Natural killer cell (primary cell): ENCODE results near the gene DNAL1. TPM values are rescaled to one million over a fixed set of nuclear protein-coding genes. Genes with fewer than 3 reads are reported as not detected.

Experiments
- ATAC-seq, 3 donors: fragments of 150-1000 bp in 2 of 3; fragments of 200-7000 bp in 1 of 3; cut with Tn5 transposase; 1 replicate in 1 of 3; 2 replicates in 2 of 3; pipeline ENCODE4 v1.10.0; 2021; ENCODE audit warnings: mild to moderate bottlenecking in 2 of 3, moderate library complexity in 2 of 3
- DNase-seq, 2 donors: peaks; one replicate each; pipeline versions ENCODE4 v3.0.0 to v3.0.0-alpha.2; 2013 to 2021; ENCODE audit warnings: mixed read lengths in 1 of 2
- H3K27ac ChIP-seq: one replicate; pipeline ENCODE4 v1.5.1; 2013; ENCODE audit warnings: mild to moderate bottlenecking, low read length
- H3K27me3 ChIP-seq: one replicate; pipeline ENCODE4 v1.6.1; 2013; ENCODE audit warnings: low read length; ENCODE audit not compliant: control insufficient read depth, insufficient read depth
- H3K36me3 ChIP-seq: one replicate; pipeline ENCODE4 v1.6.1; 2013; ENCODE audit warnings: low read length; ENCODE audit not compliant: control insufficient read depth, insufficient read depth
- H3K4me1 ChIP-seq: one replicate; pipeline ENCODE4 v1.6.1; 2013; ENCODE audit warnings: low read length; ENCODE audit not compliant: control insufficient read depth, insufficient read depth
- H3K4me3 ChIP-seq: one replicate; pipeline ENCODE4 v1.5.1; 2013; ENCODE audit warnings: low read length
- H3K9me3 ChIP-seq: one replicate; pipeline ENCODE4 v1.6.1; 2013; ENCODE audit warnings: low read length; ENCODE audit not compliant: control insufficient read depth, insufficient read depth
- H3K27ac Mint-ChIP-seq, 2 donors: one replicate each; pipeline ENCODE4 v1.8.0; 2022; ENCODE audit warnings: mild to moderate bottlenecking in 2 of 2, mixed read lengths in 2 of 2, moderate library complexity in 1 of 2
- H3K27me3 Mint-ChIP-seq, 2 donors: one replicate each; pipeline ENCODE4 v1.8.0; 2022; ENCODE audit warnings: low read depth in 2 of 2, mixed read lengths in 2 of 2
- H3K36me3 Mint-ChIP-seq: one replicate; pipeline ENCODE4 v1.8.0; 2022; ENCODE audit warnings: mixed read lengths
- H3K4me1 Mint-ChIP-seq, 2 donors: one replicate each; pipeline ENCODE4 v1.8.0; 2022; ENCODE audit warnings: mixed read lengths in 2 of 2
- H3K4me3 Mint-ChIP-seq: one replicate; pipeline ENCODE4 v1.8.0; 2022; ENCODE audit warnings: mild to moderate bottlenecking, moderate library complexity, mixed read lengths
- H3K9me3 Mint-ChIP-seq, 2 donors: one replicate each; pipeline ENCODE4 v1.8.0; 2022; ENCODE audit warnings: mixed read lengths in 2 of 2
- WGBS: methylation state at CpG from one replicate; pipeline ENCODE4 v1.1.7; 2013; ENCODE audit warnings: missing lambda C conversion rate; ENCODE audit not compliant: insufficient coverage; 5-methylcytosine and 5-hydroxymethylcytosine counted together
- intact Hi-C: fragments of 100-400 bp; cut with micrococcal nuclease; formaldehyde crosslinking; loops from one replicate; pipeline ENCODE4 v1.14.2; 2022
- total RNA-seq, 4 donors: library from RNA; stranded (reverse); fragments of 120-200 nt in 1 of 4; gene quantifications; one replicate each; pipeline versions ENCODE4 v1.2.3 to v1.2.4, GENCODE V29; 2013 to 2022
- TF ChIP-seq, protein P1 (sequence below): fragments of 200-600 bp; IDR thresholded peaks from one replicate; pipeline ENCODE4 v1.8.0; 2022; ENCODE audit warnings: antibody characterized with exemption

DNAL1 gene
- total RNA-seq, 3 donors from 2014 or later (not counting 1 experiment from before 2014, with no cell fraction given) = 6.7 to 10.3 (median 10.1) TPM

DNA sequence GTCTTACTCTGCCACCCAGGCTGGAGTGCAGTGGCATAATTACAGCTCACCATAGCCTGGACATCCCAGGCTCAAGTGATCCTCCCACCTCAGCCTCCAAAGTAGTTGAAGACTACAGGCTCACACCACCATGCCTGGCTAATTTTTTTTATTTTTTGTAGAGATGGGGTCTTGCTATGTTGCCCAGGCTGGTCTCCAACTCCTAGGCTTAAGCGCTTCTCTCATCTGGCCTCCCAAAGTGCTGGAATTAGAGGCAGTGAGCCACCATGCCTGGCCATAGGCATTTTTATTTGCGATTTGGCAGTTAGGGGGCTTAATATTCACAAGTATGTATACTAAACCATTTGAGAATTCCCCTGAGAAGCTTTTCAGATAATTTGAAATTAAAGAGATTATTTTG is 50.3 kb downstream of the DNAL1 start:
- Histone ChIP-seq H3K36me3 (peaks cover 2% of the 10 kb centered on the region), H3K27me3 (no peaks in the 10 kb centered on the region), H3K4me3 (no peak overlapping the region), H3K27ac (no peak overlapping the region), H3K9me3 (no peaks in the 10 kb centered on the region), H3K4me1 (no peaks in the 10 kb centered on the region)
- Mint-ChIP-seq H3K27ac (no peak overlapping the region), H3K9me3 (no peaks in the 10 kb centered on the region), H3K4me1 (no peaks in the 10 kb centered on the region), H3K4me3 (no peak overlapping the region), H3K27me3 (no peaks in the 10 kb centered on the region), H3K36me3 (no peaks in the 10 kb centered on the region)
- TF ChIP-seq, protein P1, sequence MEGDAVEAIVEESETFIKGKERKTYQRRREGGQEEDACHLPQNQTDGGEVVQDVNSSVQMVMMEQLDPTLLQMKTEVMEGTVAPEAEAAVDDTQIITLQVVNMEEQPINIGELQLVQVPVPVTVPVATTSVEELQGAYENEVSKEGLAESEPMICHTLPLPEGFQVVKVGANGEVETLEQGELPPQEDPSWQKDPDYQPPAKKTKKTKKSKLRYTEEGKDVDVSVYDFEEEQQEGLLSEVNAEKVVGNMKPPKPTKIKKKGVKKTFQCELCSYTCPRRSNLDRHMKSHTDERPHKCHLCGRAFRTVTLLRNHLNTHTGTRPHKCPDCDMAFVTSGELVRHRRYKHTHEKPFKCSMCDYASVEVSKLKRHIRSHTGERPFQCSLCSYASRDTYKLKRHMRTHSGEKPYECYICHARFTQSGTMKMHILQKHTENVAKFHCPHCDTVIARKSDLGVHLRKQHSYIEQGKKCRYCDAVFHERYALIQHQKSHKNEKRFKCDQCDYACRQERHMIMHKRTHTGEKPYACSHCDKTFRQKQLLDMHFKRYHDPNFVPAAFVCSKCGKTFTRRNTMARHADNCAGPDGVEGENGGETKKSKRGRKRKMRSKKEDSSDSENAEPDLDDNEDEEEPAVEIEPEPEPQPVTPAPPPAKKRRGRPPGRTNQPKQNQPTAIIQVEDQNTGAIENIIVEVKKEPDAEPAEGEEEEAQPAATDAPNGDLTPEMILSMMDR = no peak
- DNase-seq (no peak), ATAC-seq (no peak)
- intact Hi-C loops = no loop called here
- 100% methylated on average over 1 of the region's 2 CpGs for WGBS

DNA sequence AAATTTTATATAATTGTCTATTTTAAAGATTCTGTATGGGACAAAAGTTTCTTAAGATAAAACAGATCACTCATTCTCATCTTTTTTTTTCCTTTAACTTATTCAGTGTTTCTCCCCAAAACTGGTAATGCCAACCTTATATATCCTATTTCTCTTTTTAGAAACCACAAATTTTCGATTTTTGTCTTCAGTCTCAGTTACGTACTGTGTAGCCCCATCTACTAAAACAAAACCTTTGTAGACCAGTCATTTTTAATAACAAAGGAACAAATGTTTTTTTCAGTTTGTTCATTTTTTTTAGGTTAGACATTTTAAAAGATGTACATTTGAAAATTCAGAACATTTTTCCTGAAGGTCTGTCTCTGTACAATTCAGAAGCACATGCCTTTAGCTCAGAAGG is 51.2 kb downstream of the DNAL1 start:
- no peaks in the 10 kb centered on the region for H3K4me1 Mint-ChIP-seq
- Histone ChIP-seq H3K9me3 (no peaks in the 10 kb centered on the region), H3K27ac (no peak overlapping the region), H3K4me3 (no peak overlapping the region), H3K27me3 (no peaks in the 10 kb centered on the region), H3K4me1 (no peaks in the 10 kb centered on the region), H3K36me3 (peaks cover 2% of the 10 kb centered on the region)
- no peak overlapping the region for H3K4me3 Mint-ChIP-seq
- TF ChIP-seq, protein P1 = no peak
- DNase-seq (no peak), ATAC-seq (no peak)
- no peaks in the 10 kb centered on the region for H3K27me3 Mint-ChIP-seq
- 58% methylated on average over 2 of the region's 2 CpGs for WGBS
- no peaks in the 10 kb centered on the region for H3K9me3 Mint-ChIP-seq
- intact Hi-C loops = no loop called here
- H3K27ac Mint-ChIP-seq = no peak overlapping the region
- no peaks in the 10 kb centered on the region for H3K36me3 Mint-ChIP-seq

DNA sequence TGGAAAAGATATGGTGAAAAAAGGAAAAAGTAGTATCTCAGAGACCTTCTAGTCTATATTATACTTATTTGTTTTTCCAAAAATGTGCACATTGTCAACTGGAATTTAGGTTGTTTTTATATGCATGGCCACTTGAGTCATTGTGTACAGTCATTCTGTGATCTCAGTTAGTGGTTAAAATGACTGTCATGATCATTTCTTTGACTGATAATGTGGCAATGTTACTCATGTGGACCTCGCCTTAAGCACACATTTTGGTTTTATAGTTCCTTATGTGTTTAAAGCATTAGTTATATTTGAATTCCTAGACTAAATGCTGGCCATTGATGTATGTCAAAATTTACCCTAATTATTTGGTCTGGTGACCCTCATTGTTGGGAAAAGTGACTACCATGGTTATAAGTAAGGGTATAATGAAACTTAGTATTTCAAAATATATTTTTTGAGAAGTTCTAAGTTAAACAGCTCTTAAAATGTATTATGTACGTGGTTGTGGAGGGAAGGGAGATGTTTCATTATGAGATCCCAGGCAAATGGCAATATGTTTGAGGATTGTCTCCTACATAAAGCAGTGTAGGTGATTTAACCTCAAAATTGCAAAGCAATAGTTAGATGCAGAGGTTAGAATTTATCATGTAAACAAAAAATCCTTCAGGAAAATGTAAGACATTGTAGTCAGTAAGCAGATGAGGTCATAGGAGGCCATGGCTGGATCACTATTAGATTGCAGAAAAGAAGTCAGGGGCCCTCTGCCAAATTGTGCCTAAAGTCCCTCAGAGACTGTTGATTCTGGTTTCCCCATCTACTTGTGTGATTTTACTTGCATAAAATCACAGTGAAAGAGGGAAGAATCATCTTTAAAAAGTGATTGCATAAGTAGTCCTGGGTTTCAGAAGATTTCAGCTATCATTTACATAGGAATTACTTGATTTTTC is 51.9 kb downstream of the DNAL1 start:
- Mint-ChIP-seq H3K36me3 (no peaks in the 10 kb centered on the region), H3K9me3 (no peaks in the 10 kb centered on the region), H3K27ac (no peak overlapping the region), H3K4me1 (no peaks in the 10 kb centered on the region), H3K4me3 (no peak overlapping the region), H3K27me3 (no peaks in the 10 kb centered on the region)
- Histone ChIP-seq H3K27me3 (no peaks in the 10 kb centered on the region), H3K4me3 (no peak overlapping the region), H3K9me3 (no peaks in the 10 kb centered on the region), H3K36me3 (peaks cover 2% of the 10 kb centered on the region), H3K27ac (no peak overlapping the region), H3K4me1 (no peaks in the 10 kb centered on the region)
- TF ChIP-seq, protein P1 = no peak
- ATAC-seq = no peak
- intact Hi-C loops = no loop called here
- 75% methylated on average over 2 of the region's 2 CpGs for WGBS
- DNase-seq = no peak
